ENCODE data around the gene U2AF1L4. TPM values are rescaled to one million over a fixed set of nuclear protein-coding genes. Genes with fewer than 3 reads are reported as not detected.
A peak's percentile ranks its signal among the peaks of the same experiment; 100 is the strongest.

U2AF1L4 gene
- total RNA-seq, 5 donors from 2014 or later (not counting 1 experiment from before 2014, with no cell fraction given) = 40.2 to 74.1 (median 49.3) TPM

- Mint-ChIP-seq H3K27ac (no peak overlapping the region), H3K27me3 (no peaks in the 10 kb centered on the region), H3K4me3 (no peak overlapping the region), H3K36me3 (peaks cover 7% of the 10 kb centered on the region), H3K9me3 (no peaks in the 10 kb centered on the region), H3K4me1 (no peaks in the 10 kb centered on the region)
- Histone ChIP-seq H3K27ac (ENCODE audit: low read length) (no peak overlapping the region), H3K9me3 (no peaks in the 10 kb centered on the region), H3K27me3 (replicated peaks in 1 of 2; ENCODE audit: control insufficient read depth in 2 of 2, extremely low read depth in 1 of 2, insufficient read depth in 2 of 2, low read length in 1 of 2) (no peaks in the 10 kb centered on the region), H3K4me3 (ENCODE audit: control insufficient read depth in 1 of 2, extremely low read depth in 1 of 2, low read length in 1 of 2) (no peak overlapping the region), H3K36me3 (ENCODE audit: control insufficient read depth in 2 of 2, extremely low read depth in 1 of 2, insufficient read depth in 1 of 2, low read length in 1 of 2) (peaks cover 4 to 25% of the 10 kb centered on the region in 2 donors), H3K4me1 (ENCODE audit: control insufficient read depth in 1 of 2, extremely low read depth in 1 of 2, insufficient read depth in 2 of 2, low read length in 2 of 2) (no peaks in the 10 kb centered on the region)
- DNase-seq = no peak
- ChIA-PET CTCF (no interaction called here), POLR2A (no interaction called here)
- 89% methylated on average over 32 of the region's 34 CpGs for WGBS (ENCODE audit: insufficient coverage)
- ATAC-seq (replicated peaks in 1 of 4) = peak in 1 of 4 experiments; percentile 33
Measured at GRCh38 chr19:35767288-35768081, 22.3 kb upstream of the U2AF1L4 start.

- no peak overlapping the region for H3K4me3 Mint-ChIP-seq
- H3K4me1 ChIP-seq (ENCODE audit: control insufficient read depth in 1 of 2, extremely low read depth in 1 of 2, insufficient read depth in 2 of 2, low read length in 2 of 2) = no peaks in the 10 kb centered on the region
- H3K9me3 Mint-ChIP-seq = no peaks in the 10 kb centered on the region
- peaks cover 7 to 32% of the 10 kb centered on the region in 2 donors for H3K36me3 ChIP-seq (ENCODE audit: control insufficient read depth in 2 of 2, extremely low read depth in 1 of 2, insufficient read depth in 1 of 2, low read length in 1 of 2)
- no peaks in the 10 kb centered on the region for H3K9me3 ChIP-seq
- CTCF ChIA-PET = no interaction called here
- POLR2A ChIA-PET = no interaction called here
- DNase-seq (no peak), ATAC-seq (replicated peaks in 1 of 4) (peak in 1 of 4 experiments; percentile 15)
- H3K4me1 Mint-ChIP-seq = no peaks in the 10 kb centered on the region
- H3K4me3 ChIP-seq (ENCODE audit: control insufficient read depth in 1 of 2, extremely low read depth in 1 of 2, low read length in 1 of 2) = no peak overlapping the region
- 100% methylated on average over 5 of the region's 11 CpGs for WGBS (ENCODE audit: insufficient coverage)
- H3K27ac ChIP-seq (ENCODE audit: low read length) = no peak overlapping the region
- no peaks in the 10 kb centered on the region for H3K27me3 ChIP-seq (replicated peaks in 1 of 2; ENCODE audit: control insufficient read depth in 2 of 2, extremely low read depth in 1 of 2, insufficient read depth in 2 of 2, low read length in 1 of 2)
- peaks cover 13% of the 10 kb centered on the region for H3K36me3 Mint-ChIP-seq
- no peak overlapping the region for H3K27ac Mint-ChIP-seq
- no peaks in the 10 kb centered on the region for H3K27me3 Mint-ChIP-seq
Measured at GRCh38 chr19:35766571-35767104, 21.4 kb upstream of the U2AF1L4 start.

GRCh38 chr19:35764432-35765315 lies 19.5 kb upstream of the U2AF1L4 start:
- ChIA-PET POLR2A (no interaction called here), CTCF (no interaction called here)
- Histone ChIP-seq H3K36me3 (ENCODE audit: control insufficient read depth in 2 of 2, extremely low read depth in 1 of 2, insufficient read depth in 1 of 2, low read length in 1 of 2) (peaks cover 17 to 41% of the 10 kb centered on the region in 2 donors), H3K9me3 (no peaks in the 10 kb centered on the region), H3K4me1 (ENCODE audit: control insufficient read depth in 1 of 2, extremely low read depth in 1 of 2, insufficient read depth in 2 of 2, low read length in 2 of 2) (peaks cover 0 to 3% of the 10 kb centered on the region in 2 experiments), H3K27ac (ENCODE audit: low read length) (no peak overlapping the region), H3K27me3 (replicated peaks in 1 of 2; ENCODE audit: control insufficient read depth in 2 of 2, extremely low read depth in 1 of 2, insufficient read depth in 2 of 2, low read length in 1 of 2) (no peaks in the 10 kb centered on the region), H3K4me3 (ENCODE audit: control insufficient read depth in 1 of 2, extremely low read depth in 1 of 2, low read length in 1 of 2) (no peak overlapping the region)
- ATAC-seq (replicated peaks in 1 of 4) = no peak
- H3K9me3 Mint-ChIP-seq = no peaks in the 10 kb centered on the region
- H3K4me3 Mint-ChIP-seq = no peak overlapping the region
- 99% methylated on average over 8 of the region's 17 CpGs for WGBS (ENCODE audit: insufficient coverage)
- H3K36me3 Mint-ChIP-seq = peaks cover 18% of the 10 kb centered on the region
- no peak for DNase-seq
- no peaks in the 10 kb centered on the region for H3K27me3 Mint-ChIP-seq
- H3K4me1 Mint-ChIP-seq = peaks cover under 1 to 9% (median 3%) of the 10 kb centered on the region in 3 donors
- no peak overlapping the region for H3K27ac Mint-ChIP-seq

- no peak for DNase-seq
- ChIA-PET POLR2A (no interaction called here), CTCF (interaction anchor here in 1 of 2 donors (0.5 kb wide), 1 partner anchor 59 kb away, joined by 5 read pairs; no protein-coding TSS in a partner anchor)
- H3K9me3 ChIP-seq = no peaks in the 10 kb centered on the region
- peaks cover 17 to 37% of the 10 kb centered on the region in 2 donors for H3K36me3 ChIP-seq (ENCODE audit: control insufficient read depth in 2 of 2, extremely low read depth in 1 of 2, insufficient read depth in 1 of 2, low read length in 1 of 2)
- H3K27ac Mint-ChIP-seq = no peak overlapping the region
- peaks cover 0 to 15% of the 10 kb centered on the region in 2 experiments for H3K27me3 ChIP-seq (replicated peaks in 1 of 2; ENCODE audit: control insufficient read depth in 2 of 2, extremely low read depth in 1 of 2, insufficient read depth in 2 of 2, low read length in 1 of 2)
- H3K4me1 ChIP-seq (ENCODE audit: control insufficient read depth in 1 of 2, extremely low read depth in 1 of 2, insufficient read depth in 2 of 2, low read length in 2 of 2) = peaks cover 18 to 36% of the 10 kb centered on the region in 2 experiments
- peaks cover 18% of the 10 kb centered on the region for H3K36me3 Mint-ChIP-seq
- peaks cover 4 to 5% of the 10 kb centered on the region in 2 donors for H3K27me3 Mint-ChIP-seq
- H3K27ac ChIP-seq (ENCODE audit: low read length) = no peak overlapping the region
- H3K4me3 ChIP-seq (ENCODE audit: control insufficient read depth in 1 of 2, extremely low read depth in 1 of 2, low read length in 1 of 2) = no peak overlapping the region
- H3K9me3 Mint-ChIP-seq = no peaks in the 10 kb centered on the region
- ATAC-seq (replicated peaks in 1 of 4) = no peak
- H3K4me1 Mint-ChIP-seq = peaks cover 27 to 44% (median 29%) of the 10 kb centered on the region in 3 donors
- 83% methylated on average over 1 of the region's 4 CpGs for WGBS (ENCODE audit: insufficient coverage)
- H3K4me3 Mint-ChIP-seq = no peak overlapping the region
Measured at GRCh38 chr19:35760711-35761349, 15.6 kb upstream of the U2AF1L4 start.

GRCh38 chr19:35759697-35760096 lies 14.5 kb upstream of the U2AF1L4 start:
- 100% methylated on average over 1 of the region's 2 CpGs for whole genome bisulfite sequencing (ENCODE audit: insufficient coverage)
- Histone ChIP-seq H3K9me3 (no peaks in the 10 kb centered on the region), H3K27me3 (replicated peaks in 1 of 2; ENCODE audit: control insufficient read depth in 2 of 2, extremely low read depth in 1 of 2, insufficient read depth in 2 of 2, low read length in 1 of 2) (peaks cover 0 to 18% of the 10 kb centered on the region in 2 experiments), H3K4me1 (ENCODE audit: control insufficient read depth in 1 of 2, extremely low read depth in 1 of 2, insufficient read depth in 2 of 2, low read length in 2 of 2) (peaks cover 20 to 42% of the 10 kb centered on the region in 2 experiments), H3K4me3 (ENCODE audit: control insufficient read depth in 1 of 2, extremely low read depth in 1 of 2, low read length in 1 of 2) (no peak overlapping the region), H3K36me3 (ENCODE audit: control insufficient read depth in 2 of 2, extremely low read depth in 1 of 2, insufficient read depth in 1 of 2, low read length in 1 of 2) (peaks cover 13 to 28% of the 10 kb centered on the region in 2 donors), H3K27ac (ENCODE audit: low read length) (no peak overlapping the region)
- peaks cover 32 to 50% (median 33%) of the 10 kb centered on the region in 3 donors for H3K4me1 Mint-ChIP-seq
- peaks cover 14% of the 10 kb centered on the region for H3K36me3 Mint-ChIP-seq
- H3K9me3 Mint-ChIP-seq = no peaks in the 10 kb centered on the region
- no peak overlapping the region for H3K27ac Mint-ChIP-seq
- DNase-seq = no peak
- ChIA-PET CTCF (no interaction called here), POLR2A (no interaction called here)
- H3K4me3 Mint-ChIP-seq = peak overlapping the region in 2 of 3 donors; percentile 67 to 89
- no peak for ATAC-seq (replicated peaks in 1 of 4)
- H3K27me3 Mint-ChIP-seq = peaks cover 6 to 9% of the 10 kb centered on the region in 2 donors
